ENCODE measurements around the gene KCNIP4.

KCNIP4 gene

GRCh38 chr4:21290562-21290961, 658.0 kb downstream of the KCNIP4 start:
- no peak for DNase-seq (ENCODE audit: extremely low read depth, low read depth)
- no peak overlapping the region for H3K4me3 ChIP-seq (replicated peaks; ENCODE audit: low read depth, low read length)
- no peak for TF ChIP-seq CTCF (IDR thresholded peaks at IDR 0.05; ENCODE audit: low read depth, low read length, missing control alignments)

GRCh38 chr4:21276046-21276445, 672.5 kb downstream of the KCNIP4 start:
- DNase-seq (ENCODE audit: extremely low read depth, low read depth): no peak
- H3K4me3 ChIP-seq (replicated peaks; ENCODE audit: low read depth, low read length): no peak overlapping the region
- no peak for TF ChIP-seq CTCF (IDR thresholded peaks at IDR 0.05; ENCODE audit: low read depth, low read length, missing control alignments)

- DNase-seq (ENCODE audit: extremely low read depth, low read depth): no peak
- no peak for TF ChIP-seq CTCF (IDR thresholded peaks at IDR 0.05; ENCODE audit: low read depth, low read length, missing control alignments)
- H3K4me3 ChIP-seq (replicated peaks; ENCODE audit: low read depth, low read length): no peak overlapping the region
Observed at GRCh38 chr4:21271439-21272052, 677.0 kb downstream of the KCNIP4 start.

- DNase-seq (ENCODE audit: extremely low read depth, low read depth): no peak
- TF ChIP-seq CTCF (IDR thresholded peaks at IDR 0.05; ENCODE audit: low read depth, low read length, missing control alignments): no peak
- no peak overlapping the region for H3K4me3 ChIP-seq (replicated peaks; ENCODE audit: low read depth, low read length)
Observed at GRCh38 chr4:21248331-21248730, 700.2 kb downstream of the KCNIP4 start.

GRCh38 chr4:21242163-21242562, 706.4 kb downstream of the KCNIP4 start:
- no peak for DNase-seq (ENCODE audit: extremely low read depth, low read depth)
- H3K4me3 ChIP-seq (replicated peaks; ENCODE audit: low read depth, low read length): no peak overlapping the region
- TF ChIP-seq CTCF (IDR thresholded peaks at IDR 0.05; ENCODE audit: low read depth, low read length, missing control alignments): no peak

- no peak for TF ChIP-seq CTCF (IDR thresholded peaks at IDR 0.05; ENCODE audit: low read depth, low read length, missing control alignments)
- DNase-seq (ENCODE audit: extremely low read depth, low read depth): no peak
- no peak overlapping the region for H3K4me3 ChIP-seq (replicated peaks; ENCODE audit: low read depth, low read length)
Observed at GRCh38 chr4:21226637-21227538, 721.7 kb downstream of the KCNIP4 start.
